Eye (tissue), 1 donor: ENCODE results near the gene TDG.
"Not testable (repeated sequence)": the region's sequence is repeated elsewhere in the genome, so short reads cannot be mapped to it uniquely, and the experiment has no call there.

Experiments used
- DNase-seq: peaks from one replicate; pipeline ENCODE4 v3.0.0-alpha.2; 2015

The TDG gene

GRCh38 chr12:104023710-104024109, 58.0 kb downstream of the TDG start:
- DNase-seq = no peak

- DNase-seq = no peak
Observed at GRCh38 chr12:104024348-104024747, 58.7 kb downstream of the TDG start.

- DNase-seq = no peak
Observed at GRCh38 chr12:104025771-104026170, 60.1 kb downstream of the TDG start.

GRCh38 chr12:104026841-104027599, 61.3 kb downstream of the TDG start:
- DNase-seq = no peak

GRCh38 chr12:104030596-104030995, 64.9 kb downstream of the TDG start:
- not testable (repeated sequence) for DNase-seq

- DNase-seq = not testable (repeated sequence)
Observed at GRCh38 chr12:104036143-104036542, 70.5 kb downstream of the TDG start.
